Erythroblast (primary cell): ENCODE measurements around the gene ATP6V1B1.

Source experiments
- GATA1 ChIP-seq: IDR thresholded peaks from 2 replicates; pipeline ENCODE4 v1.6.1; 2011; ENCODE audit warnings: low read depth, mild to moderate bottlenecking, control low read depth, low read length, moderate library complexity
- POLR2A ChIP-seq: IDR thresholded peaks from 2 replicates; pipeline ENCODE4 v1.6.1; 2011; ENCODE audit warnings: mild to moderate bottlenecking, low read length

GRCh38 chr2:70975237-70975636, 39.5 kb downstream of the ATP6V1B1 start:
- no peak for TF ChIP-seq POLR2A
- no peak for TF ChIP-seq GATA1
